Activated T-helper 2 cell treated with anti-CD3 and anti-CD28 coated beads, Interferon-gamma antibody, Interleukin-2, Interleukin-4, amounts not matched to agents 10 μg/mL and 5 μg/mL and 100 μg/mL, durations not matched to agents 14 hours and 24 hours and 36 hours (primary cell): ENCODE measurements around the gene TAF10. TPM values are rescaled to one million over a fixed set of nuclear protein-coding genes. Genes with fewer than 3 reads are reported as not detected.

Experiments
- DNase-seq: peaks from one replicate; pipeline ENCODE4 v3.0.0; 2021; ENCODE audit warnings: low spot score
- H3K27ac Mint-ChIP-seq: one replicate; pipeline ENCODE4 v1.8.0; 2021; ENCODE audit warnings: mixed read lengths
- H3K27me3 Mint-ChIP-seq: one replicate; pipeline ENCODE4 v1.8.0; 2021; ENCODE audit warnings: low read depth, mixed read lengths
- H3K36me3 Mint-ChIP-seq: one replicate; pipeline ENCODE4 v1.8.0; 2021; ENCODE audit warnings: low read depth, mixed read lengths
- H3K4me1 Mint-ChIP-seq: one replicate; pipeline ENCODE4 v1.8.0; 2021; ENCODE audit warnings: low read depth, mixed read lengths
- H3K4me3 Mint-ChIP-seq: one replicate; pipeline ENCODE4 v1.8.0; 2021; ENCODE audit warnings: low read depth, mild to moderate bottlenecking, moderate library complexity, mixed read lengths
- H3K9me3 Mint-ChIP-seq: one replicate; pipeline ENCODE4 v1.8.0; 2021; ENCODE audit warnings: mixed read lengths
- intact Hi-C: fragments of 100-400 bp; cut with micrococcal nuclease; formaldehyde crosslinking; loops from one replicate; pipeline ENCODE4 v1.15.1; 2023
- total RNA-seq: library from RNA; stranded (reverse); gene quantifications from 2 replicates; pipeline ENCODE4 v1.2.3, GENCODE V29; 2022

Gene TAF10
- total RNA-seq, 1 donor from 2014 or later: 134 TPM

GRCh38 chr11:6607190-6607795 is 4.7 kb downstream of the TAF10 start:
- H3K4me1 Mint-ChIP-seq: peaks cover 46% of the 10 kb centered on the region
- peak overlapping the region; percentile 55 for H3K4me3 Mint-ChIP-seq
- no peaks in the 10 kb centered on the region for H3K9me3 Mint-ChIP-seq
- H3K27ac Mint-ChIP-seq: peak overlapping the region; percentile 93
- H3K36me3 Mint-ChIP-seq: peaks cover 53% of the 10 kb centered on the region
- intact Hi-C loops: loop anchor here (1.0 to 5.0 kb wide), 5 partner anchors 63 to 285 kb away; partner anchors contain the start of genes ARFIP2, CAVIN3, MRPL17 and TIMM10B
- peak; percentile 6 for DNase-seq
- H3K27me3 Mint-ChIP-seq: no peaks in the 10 kb centered on the region

- peaks cover 53% of the 10 kb centered on the region for H3K4me1 Mint-ChIP-seq
- H3K27me3 Mint-ChIP-seq: no peaks in the 10 kb centered on the region
- no peak overlapping the region for H3K4me3 Mint-ChIP-seq
- H3K9me3 Mint-ChIP-seq: no peaks in the 10 kb centered on the region
- peak overlapping the region; percentile 93 for H3K27ac Mint-ChIP-seq
- peaks cover 57% of the 10 kb centered on the region for H3K36me3 Mint-ChIP-seq
- DNase-seq: peak; percentile 61
- intact Hi-C loops: loop anchor here (1.0 to 5.0 kb wide), 5 partner anchors 64 to 284 kb away; partner anchors contain the start of genes ARFIP2, CAVIN3, MRPL17 and TIMM10B
Measured at GRCh38 chr11:6606471-6607189, 5.4 kb downstream of the TAF10 start.

- Mint-ChIP-seq H3K9me3 (no peaks in the 10 kb centered on the region), H3K4me1 (peaks cover 47% of the 10 kb centered on the region), H3K4me3 (no peak overlapping the region), H3K27ac (no peak overlapping the region), H3K36me3 (peaks cover 44% of the 10 kb centered on the region), H3K27me3 (no peaks in the 10 kb centered on the region)
- DNase-seq: no peak
- intact Hi-C loops: loop anchor here (2.0 to 5.0 kb wide), 3 partner anchors 14 to 282 kb away; partner anchors contain the start of genes CAVIN3 and TPP1
Measured at GRCh38 chr11:6604790-6605189, 7.2 kb downstream of the TAF10 start.

- DNase-seq: peak; percentile 37
- Mint-ChIP-seq H3K4me1 (peaks cover 43% of the 10 kb centered on the region), H3K36me3 (peaks cover 44% of the 10 kb centered on the region), H3K9me3 (no peaks in the 10 kb centered on the region), H3K4me3 (no peak overlapping the region), H3K27me3 (no peaks in the 10 kb centered on the region), H3K27ac (no peak overlapping the region)
- intact Hi-C loops: loop anchor here (2.0 kb wide), 2 partner anchors 15 to 73 kb away; partner anchors contain the start of gene TPP1
Measured at GRCh38 chr11:6604081-6604626, 7.9 kb downstream of the TAF10 start.

- H3K36me3 Mint-ChIP-seq: peaks cover 44% of the 10 kb centered on the region
- peak; percentile 84 for DNase-seq
- H3K27me3 Mint-ChIP-seq: no peaks in the 10 kb centered on the region
- no peak within 1 kb of the TSS for H3K27ac Mint-ChIP-seq
- H3K4me1 Mint-ChIP-seq: peaks cover 38% of the 10 kb centered on the region
- no peaks in the 10 kb centered on the region for H3K9me3 Mint-ChIP-seq
- intact Hi-C loops: loop anchor here (1.0 to 2.0 kb wide), 5 partner anchors 9 to 122 kb away; partner anchors contain the start of genes ARFIP2, MRPL17, TAF10 and TIMM10B
- H3K4me3 Mint-ChIP-seq: no peak within 1 kb of the TSS
Measured at GRCh38 chr11:6603287-6604080, 8.5 kb downstream of the TAF10 start, which contains the start of the genes ILK and RRP8. Gene ILK (plus strand): TSS chr11:6603774. CDS start chr11:6604272, 498 bp downstream. Gene RRP8 (minus strand): TSS chr11:6603616. CDS start chr11:6603502, 114 bp downstream.

GRCh38 chr11:6602096-6602940 is 9.7 kb downstream of the TAF10 start:
- intact Hi-C loops: no loop called here
- H3K27ac Mint-ChIP-seq: no peak overlapping the region
- H3K4me3 Mint-ChIP-seq: no peak overlapping the region
- peaks cover 41% of the 10 kb centered on the region for H3K36me3 Mint-ChIP-seq
- no peaks in the 10 kb centered on the region for H3K27me3 Mint-ChIP-seq
- DNase-seq: no peak
- no peaks in the 10 kb centered on the region for H3K9me3 Mint-ChIP-seq
- peaks cover 28% of the 10 kb centered on the region for H3K4me1 Mint-ChIP-seq

GRCh38 chr11:6601041-6601461 is 11.0 kb downstream of the TAF10 start:
- peaks cover 15% of the 10 kb centered on the region for H3K4me1 Mint-ChIP-seq
- no peak overlapping the region for H3K27ac Mint-ChIP-seq
- H3K9me3 Mint-ChIP-seq: no peaks in the 10 kb centered on the region
- intact Hi-C loops: no loop called here
- peaks cover 43% of the 10 kb centered on the region for H3K36me3 Mint-ChIP-seq
- no peak for DNase-seq
- H3K27me3 Mint-ChIP-seq: no peaks in the 10 kb centered on the region
- no peak overlapping the region for H3K4me3 Mint-ChIP-seq

GRCh38 chr11:6599881-6600390 is 12.1 kb downstream of the TAF10 start:
- H3K27ac Mint-ChIP-seq: no peak overlapping the region
- no peak overlapping the region for H3K4me3 Mint-ChIP-seq
- H3K27me3 Mint-ChIP-seq: no peaks in the 10 kb centered on the region
- H3K4me1 Mint-ChIP-seq: peaks cover 13% of the 10 kb centered on the region
- DNase-seq: no peak
- H3K36me3 Mint-ChIP-seq: peaks cover 48% of the 10 kb centered on the region
- H3K9me3 Mint-ChIP-seq: no peaks in the 10 kb centered on the region
- intact Hi-C loops: no loop called here

GRCh38 chr11:6599449-6599848 is 12.6 kb downstream of the TAF10 start:
- no peak overlapping the region for H3K27ac Mint-ChIP-seq
- H3K4me3 Mint-ChIP-seq: no peak overlapping the region
- peaks cover 15% of the 10 kb centered on the region for H3K4me1 Mint-ChIP-seq
- H3K36me3 Mint-ChIP-seq: peaks cover 51% of the 10 kb centered on the region
- no peaks in the 10 kb centered on the region for H3K27me3 Mint-ChIP-seq
- H3K9me3 Mint-ChIP-seq: no peaks in the 10 kb centered on the region
- intact Hi-C loops: no loop called here
- no peak for DNase-seq

- peaks cover 23% of the 10 kb centered on the region for H3K4me1 Mint-ChIP-seq
- H3K9me3 Mint-ChIP-seq: no peaks in the 10 kb centered on the region
- intact Hi-C loops: no loop called here
- DNase-seq: no peak
- H3K36me3 Mint-ChIP-seq: peaks cover 57% of the 10 kb centered on the region
- no peak overlapping the region for H3K27ac Mint-ChIP-seq
- no peak overlapping the region for H3K4me3 Mint-ChIP-seq
- no peaks in the 10 kb centered on the region for H3K27me3 Mint-ChIP-seq
Measured at GRCh38 chr11:6598555-6598954, 13.5 kb downstream of the TAF10 start.

- Mint-ChIP-seq H3K9me3 (no peaks in the 10 kb centered on the region), H3K4me1 (peaks cover 13% of the 10 kb centered on the region), H3K27me3 (no peaks in the 10 kb centered on the region), H3K36me3 (peaks cover 67% of the 10 kb centered on the region), H3K27ac (peak overlapping the region; percentile 42), H3K4me3 (no peak overlapping the region)
- intact Hi-C loops: no loop called here
- no peak for DNase-seq
Measured at GRCh38 chr11:6596239-6596877, 15.7 kb downstream of the TAF10 start.
